Type B pancreatic cell (in vitro differentiated cells): ENCODE data around the gene CORO7. TPM values are rescaled to one million over a fixed set of nuclear protein-coding genes. Genes with fewer than 3 reads are reported as not detected.
"Not testable (repeated sequence)": the region's sequence is repeated elsewhere in the genome, so short reads cannot be mapped to it uniquely, and the experiment has no call there.

Source experiments
- DNase-seq: peaks from one replicate; pipeline ENCODE4 v3.0.0; 2021; ENCODE audit warnings: mixed read lengths; ENCODE audit not compliant: unreplicated experiment; ENCODE audit errors: extremely low spot score
- H3K27ac Mint-ChIP-seq: 2 replicates; pipeline ENCODE4 v1.8.0; 2021; ENCODE audit warnings: mild to moderate bottlenecking, mixed read lengths
- H3K27me3 Mint-ChIP-seq: 2 replicates; pipeline ENCODE4 v1.8.0; 2021; ENCODE audit warnings: mixed read lengths
- H3K36me3 Mint-ChIP-seq: 2 replicates; pipeline ENCODE4 v1.8.0; 2021; ENCODE audit warnings: mixed read lengths
- H3K4me1 Mint-ChIP-seq: one replicate; pipeline ENCODE4 v1.8.0; 2021; ENCODE audit warnings: mixed read lengths; ENCODE audit not compliant: unreplicated experiment
- H3K4me3 Mint-ChIP-seq: 2 replicates; pipeline ENCODE4 v1.8.0; 2021; ENCODE audit warnings: mild to moderate bottlenecking, mixed read lengths
- H3K9me3 Mint-ChIP-seq: 2 replicates; pipeline ENCODE4 v1.8.0; 2021; ENCODE audit warnings: mixed read lengths
- total RNA-seq: library from RNA; stranded (reverse); gene quantifications from 2 replicates; pipeline ENCODE4 v1.2.1, GENCODE V29; 2021; ENCODE audit warnings: low replicate concordance
- TF ChIP-seq, protein P1 (sequence below): fragments of 200-600 bp; sonication (generic); conservative IDR thresholded peaks from 2 replicates; pipeline ENCODE4 v1.5.0; 2021; ENCODE audit warnings: antibody characterized with exemption, mild to moderate bottlenecking

The CORO7 gene
- total RNA-seq, 1 donor from 2014 or later, result 32.3 TPM

DNA sequence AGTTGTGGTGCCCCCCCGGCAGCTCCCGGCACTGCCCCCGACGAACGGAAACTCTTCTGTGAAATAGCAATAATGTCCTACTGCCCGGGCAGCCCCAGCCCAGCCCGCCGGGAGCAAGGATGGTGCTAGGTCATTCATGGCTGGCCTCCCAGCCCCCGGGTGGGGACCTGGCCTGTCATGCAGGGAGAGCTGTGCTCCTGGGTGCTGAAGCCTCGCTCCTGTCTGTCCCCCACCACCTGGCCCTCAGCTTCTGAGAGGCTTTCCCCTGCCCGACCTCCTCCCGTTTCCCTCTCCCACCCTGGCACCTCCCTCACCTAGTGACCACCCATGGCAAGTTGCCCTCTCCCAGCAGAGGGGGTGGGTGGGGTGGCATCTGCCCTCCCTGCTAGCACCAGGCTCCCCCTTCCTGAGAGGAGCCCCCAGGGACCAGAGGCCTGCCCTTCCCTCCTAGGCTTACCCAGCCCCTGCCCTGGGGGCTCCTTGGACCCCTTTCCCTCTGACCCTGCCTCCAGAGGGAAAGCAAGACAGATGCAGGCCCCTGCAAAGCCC lies 78.8 kb downstream of the CORO7 start:
- H3K36me3 Mint-ChIP-seq, result no peaks in the 10 kb centered on the region
- H3K27ac Mint-ChIP-seq, result no peak overlapping the region
- H3K9me3 Mint-ChIP-seq, result no peaks in the 10 kb centered on the region
- peaks cover 5% of the 10 kb centered on the region for H3K4me1 Mint-ChIP-seq
- no peaks in the 10 kb centered on the region for H3K27me3 Mint-ChIP-seq
- no peak for DNase-seq
- no peak overlapping the region for H3K4me3 Mint-ChIP-seq
- TF ChIP-seq, protein P1, sequence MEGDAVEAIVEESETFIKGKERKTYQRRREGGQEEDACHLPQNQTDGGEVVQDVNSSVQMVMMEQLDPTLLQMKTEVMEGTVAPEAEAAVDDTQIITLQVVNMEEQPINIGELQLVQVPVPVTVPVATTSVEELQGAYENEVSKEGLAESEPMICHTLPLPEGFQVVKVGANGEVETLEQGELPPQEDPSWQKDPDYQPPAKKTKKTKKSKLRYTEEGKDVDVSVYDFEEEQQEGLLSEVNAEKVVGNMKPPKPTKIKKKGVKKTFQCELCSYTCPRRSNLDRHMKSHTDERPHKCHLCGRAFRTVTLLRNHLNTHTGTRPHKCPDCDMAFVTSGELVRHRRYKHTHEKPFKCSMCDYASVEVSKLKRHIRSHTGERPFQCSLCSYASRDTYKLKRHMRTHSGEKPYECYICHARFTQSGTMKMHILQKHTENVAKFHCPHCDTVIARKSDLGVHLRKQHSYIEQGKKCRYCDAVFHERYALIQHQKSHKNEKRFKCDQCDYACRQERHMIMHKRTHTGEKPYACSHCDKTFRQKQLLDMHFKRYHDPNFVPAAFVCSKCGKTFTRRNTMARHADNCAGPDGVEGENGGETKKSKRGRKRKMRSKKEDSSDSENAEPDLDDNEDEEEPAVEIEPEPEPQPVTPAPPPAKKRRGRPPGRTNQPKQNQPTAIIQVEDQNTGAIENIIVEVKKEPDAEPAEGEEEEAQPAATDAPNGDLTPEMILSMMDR, result no peak

- Mint-ChIP-seq H3K36me3 (no peaks in the 10 kb centered on the region), H3K27ac (no peak overlapping the region), H3K9me3 (no peaks in the 10 kb centered on the region), H3K4me3 (no peak overlapping the region), H3K27me3 (no peaks in the 10 kb centered on the region), H3K4me1 (peaks cover 5% of the 10 kb centered on the region)
- DNase-seq, result no peak
- TF ChIP-seq, protein P1, result no peak
These were observed 79.5 kb downstream of the CORO7 start for GRCh38 chr16:4336701-4337539.

DNA sequence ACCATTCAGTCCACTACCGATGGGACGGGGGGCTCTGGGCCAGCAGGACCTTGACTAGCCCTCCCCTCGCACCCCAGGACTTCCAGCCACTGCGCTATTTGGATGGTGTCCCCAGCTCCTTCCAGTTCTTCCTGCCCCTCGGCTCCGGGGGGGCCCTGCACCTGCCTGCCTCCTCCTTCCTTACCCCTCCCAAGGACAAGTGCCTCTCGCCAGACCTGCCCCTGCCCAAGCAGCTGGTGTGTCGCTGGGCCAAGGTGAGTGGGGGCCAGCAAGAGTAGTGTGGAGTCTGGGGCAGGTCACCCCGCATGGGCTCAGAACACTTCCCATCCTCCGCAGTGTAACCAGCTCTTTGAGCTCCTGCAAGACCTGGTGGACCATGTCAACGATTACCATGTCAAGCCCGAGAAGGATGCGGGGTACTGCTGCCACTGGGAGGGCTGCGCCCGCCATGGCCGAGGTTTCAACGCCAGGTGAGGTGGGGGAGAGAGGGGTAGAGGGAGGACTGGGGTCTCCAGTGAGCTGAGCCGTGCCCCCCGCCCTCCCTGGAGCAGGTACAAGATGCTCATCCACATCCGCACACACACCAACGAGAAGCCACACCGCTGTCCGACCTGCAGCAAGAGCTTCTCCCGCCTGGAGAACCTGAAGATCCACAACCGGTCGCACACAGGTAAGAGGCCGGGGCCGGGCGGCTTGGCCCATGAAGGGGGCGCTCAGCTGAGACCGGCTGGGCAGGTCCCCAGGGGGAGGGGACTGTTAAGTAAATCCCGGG lies 81.5 kb downstream of the CORO7 start:
- Mint-ChIP-seq H3K27ac (no peak overlapping the region), H3K27me3 (no peaks in the 10 kb centered on the region), H3K4me3 (no peak overlapping the region)

GRCh38 chr16:4333714-4334113 lies 82.7 kb downstream of the CORO7 start:
- not testable (repeated sequence) for H3K36me3 Mint-ChIP-seq, H3K27me3 Mint-ChIP-seq

More for the DNA sequence above, 81.5 kb downstream of the CORO7 start:
- peaks cover 6% of the 10 kb centered on the region for H3K4me1 Mint-ChIP-seq
- H3K9me3 Mint-ChIP-seq, result no peaks in the 10 kb centered on the region
- TF ChIP-seq, protein P1, result no peak
- no peaks in the 10 kb centered on the region for H3K36me3 Mint-ChIP-seq
- DNase-seq, result no peak

DNA sequence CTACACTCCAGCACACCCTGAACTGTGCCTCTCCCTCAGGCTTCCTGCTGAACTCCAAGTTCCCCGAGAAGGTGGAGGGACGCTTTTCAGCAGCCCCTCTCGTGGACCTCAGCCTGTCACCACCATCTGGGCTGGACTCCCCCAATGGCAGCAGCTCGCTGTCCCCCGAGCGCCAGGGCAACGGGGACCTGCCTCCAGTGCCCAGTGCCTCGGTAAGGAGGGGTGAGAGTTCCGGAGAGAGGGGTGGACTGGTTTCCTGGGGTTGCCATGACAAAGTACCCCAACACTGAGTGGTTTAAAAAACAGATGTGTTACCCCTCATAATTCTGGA lies 83.1 kb downstream of the CORO7 start:
- no peaks in the 10 kb centered on the region for H3K27me3 Mint-ChIP-seq
- no peak for DNase-seq
- H3K4me3 Mint-ChIP-seq, result no peak overlapping the region
- H3K4me1 Mint-ChIP-seq, result peaks cover 12% of the 10 kb centered on the region
- TF ChIP-seq, protein P1, result no peak
- no peaks in the 10 kb centered on the region for H3K9me3 Mint-ChIP-seq
- no peaks in the 10 kb centered on the region for H3K36me3 Mint-ChIP-seq
- H3K27ac Mint-ChIP-seq, result no peak overlapping the region

More at GRCh38 chr16:4333714-4334113, 82.7 kb downstream of the CORO7 start:
- H3K4me3 Mint-ChIP-seq, H3K27ac Mint-ChIP-seq, H3K9me3 Mint-ChIP-seq, DNase-seq: not testable (repeated sequence)
- H3K4me1 Mint-ChIP-seq, result peaks cover 10% of the 10 kb centered on the region
